H7 (cell line): Measurements from ENCODE around the gene OR2L13. TPM values are rescaled to one million over a fixed set of nuclear protein-coding genes. Genes with fewer than 3 reads are reported as not detected.
"Not testable (repeated sequence)": the region's sequence is repeated elsewhere in the genome, so short reads cannot be mapped to it uniquely, and the experiment has no call there.

Experiments used
- DNase-seq: peaks from one replicate; pipeline ENCODE4 v3.0.0; 2012
- H3K27me3 ChIP-seq: 2 replicates; pipeline ENCODE4 v1.6.0; 2011; ENCODE audit warnings: mild to moderate bottlenecking, low read length; ENCODE audit not compliant: control insufficient read depth, insufficient read depth
- H3K36me3 ChIP-seq: replicated peaks from 2 replicates; pipeline ENCODE4 v1.5.1; 2011; ENCODE audit warnings: low read length; ENCODE audit not compliant: control insufficient read depth, insufficient read depth
- H3K4me3 ChIP-seq: 2 replicates; pipeline ENCODE4 v1.5.1; 2011; ENCODE audit warnings: low read depth, mild to moderate bottlenecking, control low read depth, low read length, moderate library complexity; ENCODE audit not compliant: insufficient read depth
- total RNA-seq: library from RNA; depleted of rRNA; stranded (reverse); fragments of >200 nt; shearing (Covaris generic); gene quantifications from 2 replicates; pipeline ENCODE4 v1.2.3, GENCODE V29; 2014; rRNA removed

Gene OR2L13
- total RNA-seq = not detected in 2 replicates

DNA sequence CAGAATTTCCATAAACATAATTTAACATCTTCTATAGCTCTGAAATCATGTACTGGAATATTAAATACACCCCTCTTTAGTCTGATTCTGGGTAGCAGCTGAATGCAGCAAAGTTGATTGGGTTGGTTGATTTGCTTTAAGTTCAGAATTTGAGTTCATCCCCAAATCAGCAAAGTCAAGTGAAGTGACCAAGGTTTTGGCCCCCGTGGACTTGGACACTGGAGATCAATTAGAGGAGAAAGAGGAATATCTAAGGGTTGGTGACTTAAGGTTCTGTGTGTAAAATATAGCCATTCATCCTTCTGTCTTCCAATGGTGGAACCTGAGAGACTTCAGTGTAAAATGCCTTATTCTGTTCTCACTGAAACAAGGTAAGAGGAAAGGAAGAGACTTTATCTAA lies at the start of gene OR2L13:
Gene OR2L13, plus strand, starts transcription at position 301 of the 400 bp plus-strand sequence. CDS start 4,192 bp downstream, outside the sequence.
- no peaks in the 10 kb centered on the region for H3K27me3 ChIP-seq
- no peaks in the 10 kb centered on the region for H3K36me3 ChIP-seq
- H3K4me3 ChIP-seq = no peak within 1 kb of the TSS
- no peak for DNase-seq

DNA sequence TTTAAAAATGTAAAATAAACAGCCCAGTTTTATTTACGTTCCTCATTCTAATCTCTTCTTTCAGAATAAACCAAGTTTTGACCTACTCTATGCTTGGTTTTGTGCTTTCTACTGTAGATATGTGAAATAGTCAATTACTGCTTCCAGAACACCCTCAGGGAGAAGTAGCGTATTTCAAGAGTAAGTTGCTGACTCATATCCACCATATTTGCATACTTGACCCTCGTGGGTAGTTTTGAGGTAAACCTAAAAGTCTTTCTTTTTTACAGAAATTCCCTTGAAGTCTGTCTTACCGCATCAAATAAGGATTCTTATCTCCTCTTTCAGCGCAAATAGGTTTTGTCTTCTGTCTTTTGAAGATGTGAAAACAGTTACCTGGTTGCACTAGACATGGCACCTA lies 49.8 kb upstream of the OR2L13 start:
- Histone ChIP-seq H3K4me3 (no peak overlapping the region), H3K36me3 (no peaks in the 10 kb centered on the region), H3K27me3 (no peaks in the 10 kb centered on the region)
- DNase-seq = no peak

- Histone ChIP-seq H3K36me3 (no peaks in the 10 kb centered on the region), H3K27me3 (no peaks in the 10 kb centered on the region), H3K4me3 (no peak within 1 kb of the TSS)
- DNase-seq = no peak
These were observed 48.4 kb upstream of the OR2L13 start, which contains the start of gene OR2L3 for GRCh38 chr1:248046536-248046935. TSS of gene OR2L3 (plus strand) at chr1:248046836. CDS start at chr1:248060682, 13,846 bp downstream.

DNA sequence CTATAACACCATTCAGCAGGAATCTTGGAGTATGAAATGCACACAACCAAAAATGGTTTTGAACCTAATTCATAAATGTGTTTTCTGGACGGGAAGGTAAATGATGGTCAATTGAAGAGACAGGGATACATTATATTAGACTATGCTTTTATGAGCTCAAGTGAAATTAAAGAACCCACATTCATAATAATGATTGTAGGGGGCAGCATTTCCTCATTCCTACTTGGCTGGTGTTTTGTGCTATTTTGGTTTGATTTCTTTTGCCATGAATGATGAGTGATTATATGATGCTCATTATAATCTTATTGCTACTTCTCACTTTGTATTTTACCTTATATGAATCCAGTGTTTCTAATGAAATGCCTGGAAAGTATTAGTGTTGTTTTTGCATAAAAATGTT lies 48.0 kb upstream of the OR2L13 start:
- Histone ChIP-seq H3K36me3 (no peaks in the 10 kb centered on the region), H3K4me3 (no peak overlapping the region), H3K27me3 (no peaks in the 10 kb centered on the region)
- no peak for DNase-seq

GRCh38 chr1:248054671-248055070 lies 40.3 kb upstream of the OR2L13 start:
- no peak for DNase-seq
- Histone ChIP-seq H3K27me3 (no peaks in the 10 kb centered on the region), H3K4me3 (no peak overlapping the region), H3K36me3 (no peaks in the 10 kb centered on the region)

GRCh38 chr1:248055261-248055660 lies 39.7 kb upstream of the OR2L13 start:
- no peaks in the 10 kb centered on the region for H3K27me3 ChIP-seq
- no peaks in the 10 kb centered on the region for H3K36me3 ChIP-seq
- DNase-seq = no peak
- H3K4me3 ChIP-seq = no peak overlapping the region

DNA sequence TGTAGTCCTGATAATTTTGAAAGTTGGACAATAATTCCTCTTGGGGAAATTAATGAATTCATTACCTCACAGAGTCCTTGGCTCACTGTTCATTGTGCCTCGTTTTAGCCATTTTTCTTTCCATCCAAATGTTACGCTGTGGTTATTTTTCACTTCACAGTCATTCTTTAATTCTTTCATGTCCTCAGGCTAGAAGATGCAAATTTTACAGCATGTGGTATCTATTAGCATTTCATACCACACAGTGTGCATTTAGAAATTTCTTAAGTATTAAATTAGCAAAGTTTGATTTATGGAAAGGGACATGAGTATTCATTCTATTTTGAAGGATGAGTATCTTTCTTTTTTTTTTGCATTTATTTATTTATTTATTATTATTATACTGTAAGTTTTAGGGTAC lies 29.9 kb upstream of the OR2L13 start:
- no peaks in the 10 kb centered on the region for H3K36me3 ChIP-seq
- no peak overlapping the region for H3K4me3 ChIP-seq
- no peaks in the 10 kb centered on the region for H3K27me3 ChIP-seq
- no peak for DNase-seq

- Histone ChIP-seq H3K4me3 (no peak overlapping the region), H3K36me3 (no peaks in the 10 kb centered on the region), H3K27me3 (no peaks in the 10 kb centered on the region)
- no peak for DNase-seq
These were observed 29.4 kb upstream of the OR2L13 start for GRCh38 chr1:248065604-248066003.

- not testable (repeated sequence) for DNase-seq, H3K36me3 ChIP-seq, H3K27me3 ChIP-seq, H3K4me3 ChIP-seq
These were observed 11.1 kb upstream of the OR2L13 start for GRCh38 chr1:248083864-248084263.

DNA sequence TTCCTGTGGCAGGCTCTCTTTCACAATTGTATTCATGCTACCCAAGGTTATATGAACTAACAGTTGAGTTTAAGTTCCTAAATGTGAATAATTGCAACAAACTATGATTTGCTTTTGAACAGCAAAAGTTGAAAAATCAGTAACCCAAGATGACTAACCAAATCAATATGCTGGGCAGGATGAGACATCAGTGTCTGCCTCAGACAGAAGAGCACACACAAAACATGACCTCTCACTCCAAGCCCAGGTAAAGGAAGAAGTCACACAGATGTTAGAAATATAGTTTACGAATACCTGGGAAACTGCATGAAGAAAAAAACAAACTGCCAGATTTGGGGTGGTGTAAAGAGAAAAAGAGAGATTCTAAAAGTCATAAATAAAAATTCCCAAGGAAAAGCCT lies 3.5 kb downstream of the OR2L13 start:
- Histone ChIP-seq H3K36me3 (no peaks in the 10 kb centered on the region), H3K4me3 (no peak overlapping the region), H3K27me3 (no peaks in the 10 kb centered on the region)
- DNase-seq = no peak

GRCh38 chr1:248102847-248103246 lies 7.9 kb downstream of the OR2L13 start:
- Histone ChIP-seq H3K27me3 (no peaks in the 10 kb centered on the region), H3K36me3 (no peaks in the 10 kb centered on the region), H3K4me3 (no peak overlapping the region)
- DNase-seq = no peak

- Histone ChIP-seq H3K36me3 (no peaks in the 10 kb centered on the region), H3K4me3 (no peak overlapping the region), H3K27me3 (no peaks in the 10 kb centered on the region)
- no peak for DNase-seq
These were observed 16.2 kb downstream of the OR2L13 start for GRCh38 chr1:248111157-248111556.

DNA sequence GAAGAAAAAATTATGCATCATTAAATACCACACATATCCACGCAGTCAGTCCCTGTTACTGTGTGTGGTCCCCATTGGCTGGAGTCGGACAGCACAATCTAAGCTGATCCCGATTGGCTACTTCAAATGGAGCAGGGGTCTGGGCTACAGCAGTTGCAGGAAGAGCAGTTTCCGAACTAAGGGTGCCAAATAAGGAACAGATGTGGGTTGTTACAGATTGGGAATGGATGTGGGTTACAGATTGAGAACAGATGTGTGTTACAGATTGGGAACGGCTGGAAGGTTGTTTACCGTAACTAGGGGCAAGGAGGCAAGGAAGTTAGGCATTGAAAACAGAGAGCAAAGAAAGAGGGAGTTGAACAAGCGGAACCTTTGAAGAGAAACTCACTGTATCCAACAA lies 19.9 kb downstream of the OR2L13 start:
- H3K4me3 ChIP-seq = no peak overlapping the region
- DNase-seq = no peak
- no peaks in the 10 kb centered on the region for H3K27me3 ChIP-seq
- no peaks in the 10 kb centered on the region for H3K36me3 ChIP-seq

DNA sequence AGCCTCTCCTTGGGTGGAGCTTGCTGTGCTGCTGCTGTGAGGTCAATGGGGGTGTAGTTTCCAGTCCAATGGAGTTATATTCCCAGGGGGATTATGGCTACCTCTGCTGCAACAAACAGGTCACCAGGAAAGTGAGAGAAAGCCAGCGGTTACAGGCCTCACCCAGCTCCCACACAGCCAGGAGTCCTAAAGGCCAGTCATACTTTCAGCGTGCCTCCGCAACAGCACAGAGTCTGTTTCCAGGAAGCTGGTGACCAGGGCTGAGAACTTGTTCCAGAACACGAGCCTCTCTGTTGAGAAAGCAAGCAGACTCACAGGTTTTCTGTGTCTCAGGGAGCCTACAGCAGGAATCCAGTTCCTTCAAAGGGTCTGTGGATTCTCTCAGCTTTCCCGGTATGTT lies 32.7 kb downstream of the OR2L13 start:
- Histone ChIP-seq H3K4me3 (no peak overlapping the region), H3K27me3 (no peaks in the 10 kb centered on the region), H3K36me3 (no peaks in the 10 kb centered on the region)
- DNase-seq = no peak

- no peaks in the 10 kb centered on the region for H3K36me3 ChIP-seq
- DNase-seq = no peak
- H3K4me3 ChIP-seq = no peak overlapping the region
- H3K27me3 ChIP-seq = no peaks in the 10 kb centered on the region
These were observed 41.8 kb downstream of the OR2L13 start for GRCh38 chr1:248136811-248137210.

- DNase-seq = no peak
- Histone ChIP-seq H3K4me3 (no peak overlapping the region), H3K36me3 (no peaks in the 10 kb centered on the region), H3K27me3 (no peaks in the 10 kb centered on the region)
These were observed 45.9 kb downstream of the OR2L13 start for GRCh38 chr1:248140846-248141245.
